K562 (cell line): Measurements from ENCODE around the gene SLC9A1. TPM values are rescaled to one million over a fixed set of nuclear protein-coding genes. Genes with fewer than 3 reads are reported as not detected.

ENCODE experiments used
- ARHGAP35 ChIP-seq: fragments of 450-650 bp; IDR thresholded peaks from 2 replicates; pipeline ENCODE4 v1.6.1; 2018; ENCODE audit not compliant: partially characterized antibody
- ATF1 ChIP-seq, 2 experiments: fragments of 450-650 bp in 1 of 2; IDR thresholded peaks; 2 replicates each; pipeline ENCODE4 v1.6.1; 2016; ENCODE audit warnings: missing compliant biosample characterization in 1 of 2, missing genetic modification characterization in 1 of 2
- BDP1 ChIP-seq: IDR thresholded peaks from 3 replicates; pipeline ENCODE4 v1.6.1; 2011; ENCODE audit not compliant: insufficient read length, insufficient read depth
- CHD2 ChIP-seq: IDR thresholded peaks from 2 replicates; pipeline ENCODE4 v1.6.1; 2011; ENCODE audit warnings: low read depth, low read length
- CREB3 ChIP-seq: fragments of 450-650 bp; conservative IDR thresholded peaks from 2 replicates; pipeline ENCODE4 v1.6.1; 2016; ENCODE audit warnings: missing genetic modification characterization, low read depth, mild to moderate bottlenecking, missing compliant biosample characterization, moderate library complexity
- DMBX1 ChIP-seq: fragments of 250-450 bp; sonication (Bioruptor Pico); IDR thresholded peaks from 2 replicates; pipeline ENCODE4 v1.8.0; 2022; ENCODE audit warnings: inconsistent platforms, mild to moderate bottlenecking, moderate library complexity, borderline replicate concordance
- DPF2 ChIP-seq: fragments of 450-650 bp; IDR thresholded peaks from 2 replicates; pipeline ENCODE4 v1.6.1; 2016
- ELF1 ChIP-seq: fragments of 200-800 bp; sonication (Bioruptor generic); IDR thresholded peaks from 2 replicates; pipeline ENCODE4 v1.6.1; 2016; ENCODE audit warnings: missing genetic modification characterization, missing compliant biosample characterization
- EWSR1 ChIP-seq: fragments of 450-650 bp; IDR thresholded peaks from 2 replicates; pipeline ENCODE4 v1.6.1; 2018; ENCODE audit warnings: borderline replicate concordance, mild to moderate bottlenecking, low read depth, moderate library complexity; ENCODE audit not compliant: partially characterized antibody
- FOSL1 ChIP-seq: fragments of 200-800 bp; sonication (Bioruptor generic); conservative IDR thresholded peaks from 2 replicates; pipeline ENCODE4 v1.6.1; 2016; ENCODE audit warnings: missing genetic modification characterization, missing compliant biosample characterization
- GABPB1 ChIP-seq: sonication (generic); formaldehyde crosslinking; IDR thresholded peaks from 2 replicates; pipeline ENCODE4 v1.8.0; 2022; ENCODE audit warnings: mild to moderate bottlenecking, missing genetic modification reagents
- HIVEP1 ChIP-seq: fragments of 250-450 bp; sonication (Bioruptor Pico); IDR thresholded peaks from 2 replicates; pipeline ENCODE4 v1.4.0; 2020; ENCODE audit warnings: mild to moderate bottlenecking
- KLF6 ChIP-seq: fragments of 250-450 bp; sonication (Bioruptor Pico); IDR thresholded peaks from 2 replicates; pipeline ENCODE4 v1.4.0; 2020; ENCODE audit warnings: mild to moderate bottlenecking, moderate library complexity, borderline replicate concordance
- MECOM ChIP-seq: fragments of 250-450 bp; sonication (Bioruptor Pico); IDR thresholded peaks from 2 replicates; pipeline ENCODE4 v1.8.0; 2022; ENCODE audit warnings: inconsistent platforms
- MEIS2 ChIP-seq: fragments of 450-650 bp; IDR thresholded peaks from 2 replicates; pipeline ENCODE4 v1.6.1; 2014; ENCODE audit warnings: mild to moderate bottlenecking; ENCODE audit not compliant: partially characterized antibody
- PHF20 ChIP-seq: fragments of 450-650 bp; IDR thresholded peaks from 2 replicates; pipeline ENCODE4 v1.6.1; 2018; ENCODE audit not compliant: partially characterized antibody
- PHF8 ChIP-seq: fragments of 200-600 bp; sonication (generic); IDR thresholded peaks from 2 replicates; pipeline ENCODE4 v1.6.1; 2012; ENCODE audit warnings: mixed run types, mild to moderate bottlenecking, inconsistent platforms, low read length, moderate library complexity, borderline replicate concordance
- PRPF4 ChIP-seq: fragments of 200-400 bp; formaldehyde crosslinking; IDR thresholded peaks from one replicate; pipeline ENCODE4 v1.6.1; 2017; ENCODE audit warnings: low read length, low read depth, mild to moderate bottlenecking; ENCODE audit not compliant: insufficient read depth, poor library complexity, severe bottlenecking
- RBFOX2 ChIP-seq: fragments of 200-400 bp; formaldehyde crosslinking; IDR thresholded peaks from 2 replicates; pipeline ENCODE4 v1.6.1; 2017; ENCODE audit warnings: low read depth, mild to moderate bottlenecking, low read length, moderate library complexity
- SPI1 ChIP-seq: IDR thresholded peaks from 2 replicates; pipeline ENCODE4 v1.6.1; 2011; ENCODE audit warnings: low read depth, low read length, control low read depth, borderline replicate concordance
- TARDBP ChIP-seq: fragments of 450-650 bp; IDR thresholded peaks from 2 replicates; pipeline ENCODE4 v1.6.1; 2016
- TOE1 ChIP-seq, 2 experiments: fragments of 450-650 bp in 1 of 2; sonication (generic) in 1 of 2; formaldehyde crosslinking in 1 of 2; IDR thresholded peaks; 2 replicates each; pipeline versions ENCODE4 v1.7.1 to v1.8.0; 2016 to 2022; ENCODE audit warnings: borderline replicate concordance in 2 of 2, mild to moderate bottlenecking in 2 of 2, antibody characterized with exemption in 1 of 2, inconsistent platforms in 1 of 2, low read depth in 1 of 2, missing genetic modification reagents in 1 of 2, moderate library complexity in 1 of 2
- polyA plus RNA-seq, 8 experiments: library from polyadenylated mRNA; depleted of rRNA in 4 of 8; stranded (reverse) in 5 of 8; unstranded in 3 of 8; fragments of >200 nt; fragmentation: Nextera tagmentation in 2 of 8; fragmentation: Illumina TruSeq in 1 of 8; extraction: Ambion mirVana in 2 of 8; extraction: Trizol in 1 of 8; gene quantifications; 2 replicates each; pipeline versions ENCODE4 v1.2.1 to v1.2.3, GENCODE V29; 2011 to 2014; ENCODE audit warnings: inconsistent platforms in 1 of 8, missing spikeins in 1 of 8
- total RNA-seq, 7 experiments: library from RNA; depleted of rRNA in 6 of 7; stranded (reverse); fragments of >200 nt in 6 of 7; fragmentation: Illumina TruSeq in 2 of 7; extraction: Trizol in 2 of 7; gene quantifications; 2 replicates each; pipeline versions ENCODE4 v1.2.1 to v1.2.3, GENCODE V29; 2011 to 2021; ENCODE audit warnings: low replicate concordance in 1 of 7
- TF ChIP-seq, protein P1 (sequence below): fragments of 200-800 bp; sonication (Bioruptor generic); IDR thresholded peaks from 2 replicates; pipeline ENCODE4 v1.6.1; 2017; ENCODE audit warnings: missing genetic modification characterization, missing compliant biosample characterization
- TF ChIP-seq, protein P2 (sequence below), 3 experiments: IDR thresholded peaks in 2 of 3; conservative IDR thresholded peaks in 1 of 3; 2 replicates each; pipeline ENCODE4 v1.5.1; 2011 to 2012; ENCODE audit warnings: low read length in 3 of 3, mild to moderate bottlenecking in 3 of 3, control low read depth in 2 of 3, improper control_type of control experiment in 1 of 3, inconsistent platforms in 1 of 3, low read depth in 1 of 3, mixed read lengths in 1 of 3, moderate library complexity in 1 of 3; ENCODE audit not compliant: insufficient read depth in 2 of 3

The SLC9A1 gene
- total and polyA plus RNA-seq, 9 of the 15 experiments (the other 6 are each of a cell fraction or from before 2014, with no cell fraction given) = 0.59 to 14.4 (median 2.0) TPM

DNA sequence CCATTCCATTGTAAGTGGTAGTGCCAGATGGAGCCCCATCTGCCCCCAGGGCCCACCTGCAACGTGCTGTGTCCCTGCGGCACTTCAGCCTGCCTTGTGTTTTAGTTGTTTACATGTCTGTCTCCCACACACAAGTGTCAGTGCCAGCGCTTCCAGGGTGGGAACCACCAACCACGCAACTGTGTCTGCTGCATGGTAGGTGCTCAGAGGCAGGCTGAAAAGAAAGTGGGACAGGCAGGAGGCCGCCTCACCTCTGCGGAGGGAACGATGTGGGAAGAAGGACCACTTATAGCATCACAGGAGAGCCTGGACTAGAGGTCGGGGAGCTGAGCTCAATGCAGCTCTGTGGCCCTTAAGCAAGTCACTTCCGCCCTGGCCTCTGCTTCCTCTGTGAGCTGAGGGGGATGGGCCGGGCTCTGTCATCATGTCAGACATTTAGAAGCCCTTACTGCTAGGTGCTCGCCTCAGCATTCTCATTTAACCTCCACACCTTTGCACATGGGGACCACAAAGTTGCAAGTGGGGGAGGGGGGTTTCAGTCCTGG, 17.9 kb downstream of the SLC9A1 start (continued):
- TF ChIP-seq TOE1 (IDR thresholded peaks at IDR 0.05; ENCODE audit: borderline replicate concordance) (no peak), TOE1 (CRISPR knock-in tag; IDR thresholded peaks at IDR 0.05; ENCODE audit: borderline replicate concordance, low read depth) (no peak), PHF8 (peak; percentile 28; the same call in 1 of the 2 replicates), DPF2 (peak; percentile 53; the same call in 1 of the 2 replicates), PHF20 (peak; percentile 30), TARDBP (0 out of 2 replicates have a peak, but pooled peaks have one; percentile 13), SPI1 (peak; percentile 88), FOSL1 (tag) (no peak), ATF1 (CRISPR knock-in tag; IDR thresholded peaks at IDR 0.05) (no peak), ATF1 (tag; IDR thresholded peaks at IDR 0.05) (peak; percentile 57), EWSR1 (no peak), ARHGAP35 (no peak), CHD2 (peak; percentile 42; the same call in 1 of the 2 replicates), PRPF4 (no peak), MEIS2 (peak; percentile 62), DMBX1 (CRISPR knock-in tag) (peak; percentile 30; the same call in 1 of the 2 replicates), HIVEP1 (CRISPR knock-in tag) (0 out of 2 replicates have a peak, but pooled peaks have one; percentile 10), KLF6 (CRISPR knock-in tag) (peak; percentile 37; the same call in 1 of the 2 replicates), CREB3 (tag) (peak; percentile 42; the same call in 1 of the 2 replicates), GABPB1 (CRISPR knock-in tag) (peak; percentile 58), MECOM (peak; percentile 60; the same call in 1 of the 2 replicates), BDP1 (no peak), ELF1 (tag) (peak; percentile 74), RBFOX2 (peak; percentile 48; the same call in 1 of the 2 replicates)
- TF ChIP-seq, protein P1, sequence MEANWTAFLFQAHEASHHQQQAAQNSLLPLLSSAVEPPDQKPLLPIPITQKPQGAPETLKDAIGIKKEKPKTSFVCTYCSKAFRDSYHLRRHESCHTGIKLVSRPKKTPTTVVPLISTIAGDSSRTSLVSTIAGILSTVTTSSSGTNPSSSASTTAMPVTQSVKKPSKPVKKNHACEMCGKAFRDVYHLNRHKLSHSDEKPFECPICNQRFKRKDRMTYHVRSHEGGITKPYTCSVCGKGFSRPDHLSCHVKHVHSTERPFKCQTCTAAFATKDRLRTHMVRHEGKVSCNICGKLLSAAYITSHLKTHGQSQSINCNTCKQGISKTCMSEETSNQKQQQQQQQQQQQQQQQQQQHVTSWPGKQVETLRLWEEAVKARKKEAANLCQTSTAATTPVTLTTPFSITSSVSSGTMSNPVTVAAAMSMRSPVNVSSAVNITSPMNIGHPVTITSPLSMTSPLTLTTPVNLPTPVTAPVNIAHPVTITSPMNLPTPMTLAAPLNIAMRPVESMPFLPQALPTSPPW (CRISPR knock-in tag) = no peak
- TF ChIP-seq, protein P2, sequence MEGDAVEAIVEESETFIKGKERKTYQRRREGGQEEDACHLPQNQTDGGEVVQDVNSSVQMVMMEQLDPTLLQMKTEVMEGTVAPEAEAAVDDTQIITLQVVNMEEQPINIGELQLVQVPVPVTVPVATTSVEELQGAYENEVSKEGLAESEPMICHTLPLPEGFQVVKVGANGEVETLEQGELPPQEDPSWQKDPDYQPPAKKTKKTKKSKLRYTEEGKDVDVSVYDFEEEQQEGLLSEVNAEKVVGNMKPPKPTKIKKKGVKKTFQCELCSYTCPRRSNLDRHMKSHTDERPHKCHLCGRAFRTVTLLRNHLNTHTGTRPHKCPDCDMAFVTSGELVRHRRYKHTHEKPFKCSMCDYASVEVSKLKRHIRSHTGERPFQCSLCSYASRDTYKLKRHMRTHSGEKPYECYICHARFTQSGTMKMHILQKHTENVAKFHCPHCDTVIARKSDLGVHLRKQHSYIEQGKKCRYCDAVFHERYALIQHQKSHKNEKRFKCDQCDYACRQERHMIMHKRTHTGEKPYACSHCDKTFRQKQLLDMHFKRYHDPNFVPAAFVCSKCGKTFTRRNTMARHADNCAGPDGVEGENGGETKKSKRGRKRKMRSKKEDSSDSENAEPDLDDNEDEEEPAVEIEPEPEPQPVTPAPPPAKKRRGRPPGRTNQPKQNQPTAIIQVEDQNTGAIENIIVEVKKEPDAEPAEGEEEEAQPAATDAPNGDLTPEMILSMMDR (IDR thresholded peaks at IDR 0.05 in 2 of 3, conservative IDR thresholded peaks at IDR 0.05 in 1 of 3; ENCODE audit: insufficient read depth in 2 of 3, low read depth in 1 of 3, low read length in 3 of 3) = no peak
